ENCODE measurements around the gene VWA2. TPM values are rescaled to one million over a fixed set of nuclear protein-coding genes. Genes with fewer than 3 reads are reported as not detected.

VWA2 gene
- not detected for total RNA-seq

GRCh38 chr10:114239117-114239993 lies at the start of gene VWA2:
TSS of gene VWA2 (plus strand) at chr10:114239254. CDS start at chr10:114248714, 9,460 bp downstream.
- Histone ChIP-seq H3K27me3 (ENCODE audit: control insufficient read depth in 3 of 3, insufficient read depth in 3 of 3, low read length in 3 of 3) (peaks cover 18 to 43% (median 30%) of the 10 kb centered on the region in 3 donors), H3K9ac (ENCODE audit: low read depth in 1 of 3, low read length in 3 of 3) (peak within 1 kb of the TSS in 1 of 3 donors; percentile 54), H3K27ac (ENCODE audit: low read depth, low read length) (no peak within 1 kb of the TSS), H3K36me3 (ENCODE audit: control insufficient read depth in 3 of 3, insufficient read depth in 3 of 3, low read length in 3 of 3) (no peaks in the 10 kb centered on the region), H3K4me3 (ENCODE audit: low read length in 3 of 3) (peak within 1 kb of the TSS; percentile 54 to 68 (median 65)), H3K4me1 (ENCODE audit: control insufficient read depth in 3 of 3, insufficient read depth in 3 of 3, low read length in 3 of 3) (peaks cover 0 to 6% (median 2%) of the 10 kb centered on the region in 3 donors), H3K9me3 (ENCODE audit: control insufficient read depth in 3 of 3, low read length in 3 of 3) (no peaks in the 10 kb centered on the region)

- H3K4me1 ChIP-seq (ENCODE audit: control insufficient read depth in 3 of 3, insufficient read depth in 3 of 3, low read length in 3 of 3), result no peaks in the 10 kb centered on the region
- H3K9me3 ChIP-seq (ENCODE audit: control insufficient read depth in 3 of 3, low read length in 3 of 3), result no peaks in the 10 kb centered on the region
- no peak overlapping the region for H3K27ac ChIP-seq (ENCODE audit: low read depth, low read length)
- no peaks in the 10 kb centered on the region for H3K27me3 ChIP-seq (ENCODE audit: control insufficient read depth in 3 of 3, insufficient read depth in 3 of 3, low read length in 3 of 3)
- no peak overlapping the region for H3K9ac ChIP-seq (ENCODE audit: low read depth in 1 of 3, low read length in 3 of 3)
- H3K4me3 ChIP-seq (ENCODE audit: low read length in 3 of 3), result no peak overlapping the region
- no peaks in the 10 kb centered on the region for H3K36me3 ChIP-seq (ENCODE audit: control insufficient read depth in 3 of 3, insufficient read depth in 3 of 3, low read length in 3 of 3)
Observed at GRCh38 chr10:114189700-114190099, 49.4 kb upstream of the VWA2 start.

GRCh38 chr10:114195079-114195478 lies 44.0 kb upstream of the VWA2 start:
- Histone ChIP-seq H3K27me3 (ENCODE audit: control insufficient read depth in 3 of 3, insufficient read depth in 3 of 3, low read length in 3 of 3) (no peaks in the 10 kb centered on the region), H3K27ac (ENCODE audit: low read depth, low read length) (no peak overlapping the region), H3K9ac (ENCODE audit: low read depth in 1 of 3, low read length in 3 of 3) (no peak overlapping the region)

DNA sequence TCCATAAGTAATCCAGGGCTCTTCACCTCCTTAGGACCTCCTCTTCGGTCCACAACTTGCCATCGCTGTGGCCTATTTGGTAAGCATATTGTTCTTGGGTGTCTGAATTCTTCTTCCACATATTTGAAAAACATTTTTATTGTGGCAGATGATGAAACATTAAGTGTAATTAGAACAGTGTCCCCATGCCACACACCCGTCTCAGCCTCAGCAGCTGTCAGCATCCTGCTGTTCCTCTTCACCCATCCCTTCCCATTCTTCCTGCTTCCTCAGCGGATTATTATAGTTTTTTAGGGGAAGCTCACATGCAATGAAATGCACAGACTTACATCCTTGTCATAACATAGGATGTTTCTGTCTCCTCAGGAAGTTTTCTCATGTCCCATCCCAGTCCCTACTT lies 39.8 kb upstream of the VWA2 start:
- Histone ChIP-seq H3K9me3 (ENCODE audit: control insufficient read depth in 3 of 3, low read length in 3 of 3) (no peaks in the 10 kb centered on the region), H3K36me3 (ENCODE audit: control insufficient read depth in 3 of 3, insufficient read depth in 3 of 3, low read length in 3 of 3) (no peaks in the 10 kb centered on the region)

More at GRCh38 chr10:114195079-114195478, 44.0 kb upstream of the VWA2 start:
- H3K4me1 ChIP-seq (ENCODE audit: control insufficient read depth in 3 of 3, insufficient read depth in 3 of 3, low read length in 3 of 3), result no peaks in the 10 kb centered on the region
- no peaks in the 10 kb centered on the region for H3K36me3 ChIP-seq (ENCODE audit: control insufficient read depth in 3 of 3, insufficient read depth in 3 of 3, low read length in 3 of 3)
- H3K9me3 ChIP-seq (ENCODE audit: control insufficient read depth in 3 of 3, low read length in 3 of 3), result no peaks in the 10 kb centered on the region
- no peak overlapping the region for H3K4me3 ChIP-seq (ENCODE audit: low read length in 3 of 3)

GRCh38 chr10:114202812-114203211 lies 36.2 kb upstream of the VWA2 start:
- Histone ChIP-seq H3K36me3 (ENCODE audit: control insufficient read depth in 3 of 3, insufficient read depth in 3 of 3, low read length in 3 of 3) (no peaks in the 10 kb centered on the region), H3K27ac (ENCODE audit: low read depth, low read length) (no peak overlapping the region), H3K4me3 (ENCODE audit: low read length in 3 of 3) (no peak overlapping the region), H3K9ac (ENCODE audit: low read depth in 1 of 3, low read length in 3 of 3) (no peak overlapping the region), H3K4me1 (ENCODE audit: control insufficient read depth in 3 of 3, insufficient read depth in 3 of 3, low read length in 3 of 3) (no peaks in the 10 kb centered on the region), H3K27me3 (ENCODE audit: control insufficient read depth in 3 of 3, insufficient read depth in 3 of 3, low read length in 3 of 3) (no peaks in the 10 kb centered on the region), H3K9me3 (ENCODE audit: control insufficient read depth in 3 of 3, low read length in 3 of 3) (no peaks in the 10 kb centered on the region)

More for the DNA sequence above, 39.8 kb upstream of the VWA2 start:
- Histone ChIP-seq H3K9ac (ENCODE audit: low read depth in 1 of 3, low read length in 3 of 3) (no peak overlapping the region), H3K27me3 (ENCODE audit: control insufficient read depth in 3 of 3, insufficient read depth in 3 of 3, low read length in 3 of 3) (no peaks in the 10 kb centered on the region), H3K27ac (ENCODE audit: low read depth, low read length) (no peak overlapping the region), H3K4me3 (ENCODE audit: low read length in 3 of 3) (no peak overlapping the region), H3K4me1 (ENCODE audit: control insufficient read depth in 3 of 3, insufficient read depth in 3 of 3, low read length in 3 of 3) (no peaks in the 10 kb centered on the region)

DNA sequence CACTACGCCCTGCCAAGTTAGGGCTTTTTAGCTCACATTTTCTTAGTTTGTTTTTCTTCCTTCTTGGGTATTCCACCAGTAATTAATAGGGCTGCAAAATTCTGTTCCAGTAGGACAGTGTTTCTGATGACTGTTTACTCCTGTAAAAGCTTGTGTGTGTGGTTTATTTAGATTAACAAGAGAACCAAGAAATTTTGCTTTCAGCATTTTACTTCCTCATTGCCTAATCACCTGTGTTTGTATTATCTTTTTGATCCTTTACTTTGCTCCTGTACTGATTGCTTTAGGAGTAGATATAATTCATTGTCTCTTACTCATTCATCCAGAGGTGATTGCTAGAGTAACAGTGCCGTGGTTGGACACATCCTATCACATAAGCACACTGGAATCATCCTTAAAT lies 32.2 kb upstream of the VWA2 start:
- Histone ChIP-seq H3K27me3 (ENCODE audit: control insufficient read depth in 3 of 3, insufficient read depth in 3 of 3, low read length in 3 of 3) (no peaks in the 10 kb centered on the region), H3K36me3 (ENCODE audit: control insufficient read depth in 3 of 3, insufficient read depth in 3 of 3, low read length in 3 of 3) (no peaks in the 10 kb centered on the region), H3K4me1 (ENCODE audit: control insufficient read depth in 3 of 3, insufficient read depth in 3 of 3, low read length in 3 of 3) (no peaks in the 10 kb centered on the region), H3K4me3 (ENCODE audit: low read length in 3 of 3) (no peak overlapping the region), H3K9me3 (ENCODE audit: control insufficient read depth in 3 of 3, low read length in 3 of 3) (no peaks in the 10 kb centered on the region), H3K9ac (ENCODE audit: low read depth in 1 of 3, low read length in 3 of 3) (no peak overlapping the region), H3K27ac (ENCODE audit: low read depth, low read length) (no peak overlapping the region)

GRCh38 chr10:114207349-114207748 lies 31.7 kb upstream of the VWA2 start:
- Histone ChIP-seq H3K36me3 (ENCODE audit: control insufficient read depth in 3 of 3, insufficient read depth in 3 of 3, low read length in 3 of 3) (no peaks in the 10 kb centered on the region), H3K4me1 (ENCODE audit: control insufficient read depth in 3 of 3, insufficient read depth in 3 of 3, low read length in 3 of 3) (no peaks in the 10 kb centered on the region), H3K9me3 (ENCODE audit: control insufficient read depth in 3 of 3, low read length in 3 of 3) (no peaks in the 10 kb centered on the region), H3K4me3 (ENCODE audit: low read length in 3 of 3) (no peak overlapping the region), H3K9ac (ENCODE audit: low read depth in 1 of 3, low read length in 3 of 3) (no peak overlapping the region), H3K27me3 (ENCODE audit: control insufficient read depth in 3 of 3, insufficient read depth in 3 of 3, low read length in 3 of 3) (no peaks in the 10 kb centered on the region), H3K27ac (ENCODE audit: low read depth, low read length) (no peak overlapping the region)

- Histone ChIP-seq H3K9ac (ENCODE audit: low read depth in 1 of 3, low read length in 3 of 3) (no peak overlapping the region), H3K9me3 (ENCODE audit: control insufficient read depth in 3 of 3, low read length in 3 of 3) (no peaks in the 10 kb centered on the region), H3K27me3 (ENCODE audit: control insufficient read depth in 3 of 3, insufficient read depth in 3 of 3, low read length in 3 of 3) (no peaks in the 10 kb centered on the region), H3K4me3 (ENCODE audit: low read length in 3 of 3) (no peak overlapping the region), H3K4me1 (ENCODE audit: control insufficient read depth in 3 of 3, insufficient read depth in 3 of 3, low read length in 3 of 3) (no peaks in the 10 kb centered on the region), H3K27ac (ENCODE audit: low read depth, low read length) (no peak overlapping the region), H3K36me3 (ENCODE audit: control insufficient read depth in 3 of 3, insufficient read depth in 3 of 3, low read length in 3 of 3) (no peaks in the 10 kb centered on the region)
Observed at GRCh38 chr10:114208351-114208750, 30.7 kb upstream of the VWA2 start.

DNA sequence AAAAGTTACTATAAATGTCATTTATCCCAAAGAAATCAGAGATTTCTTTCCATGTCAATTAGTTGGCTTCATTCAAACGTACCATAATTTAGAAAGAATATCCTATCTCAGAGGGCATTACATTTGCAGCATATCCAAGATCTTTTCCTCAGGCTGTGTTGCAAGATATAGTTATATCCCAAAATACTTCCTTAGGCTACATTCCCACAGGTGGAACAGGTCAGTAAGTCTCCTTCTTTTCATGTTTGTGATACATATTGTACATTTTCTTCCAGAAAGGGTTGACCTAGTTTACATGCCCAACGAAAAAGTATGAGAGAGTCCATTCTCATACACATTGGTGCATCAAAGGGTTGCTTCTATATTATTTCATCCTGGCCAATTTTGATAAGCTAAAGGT lies 26.9 kb upstream of the VWA2 start:
- Histone ChIP-seq H3K27ac (ENCODE audit: low read depth, low read length) (no peak overlapping the region), H3K4me3 (ENCODE audit: low read length in 3 of 3) (no peak overlapping the region), H3K36me3 (ENCODE audit: control insufficient read depth in 3 of 3, insufficient read depth in 3 of 3, low read length in 3 of 3) (no peaks in the 10 kb centered on the region), H3K4me1 (ENCODE audit: control insufficient read depth in 3 of 3, insufficient read depth in 3 of 3, low read length in 3 of 3) (no peaks in the 10 kb centered on the region), H3K9me3 (ENCODE audit: control insufficient read depth in 3 of 3, low read length in 3 of 3) (no peaks in the 10 kb centered on the region), H3K9ac (ENCODE audit: low read depth in 1 of 3, low read length in 3 of 3) (no peak overlapping the region), H3K27me3 (ENCODE audit: control insufficient read depth in 3 of 3, insufficient read depth in 3 of 3, low read length in 3 of 3) (no peaks in the 10 kb centered on the region)

DNA sequence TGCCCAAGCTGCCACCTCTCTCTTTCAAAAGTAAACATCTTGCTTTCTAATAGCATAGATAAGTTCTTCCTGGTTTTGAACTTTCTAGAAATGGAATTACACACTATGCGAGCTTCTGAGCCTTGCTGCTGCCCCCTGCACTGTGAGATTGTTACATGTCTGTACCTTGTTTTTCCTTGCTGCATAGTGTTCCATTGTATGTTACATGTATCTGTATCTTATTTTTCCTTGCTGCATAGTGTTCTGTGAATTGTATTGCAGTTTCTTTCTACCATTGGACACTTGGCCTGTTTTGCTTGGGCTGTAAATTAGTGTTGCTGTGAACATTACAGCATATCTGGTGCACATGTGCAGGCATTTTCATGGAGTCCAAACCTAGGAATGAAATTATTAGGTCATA lies 24.0 kb upstream of the VWA2 start:
- Histone ChIP-seq H3K4me3 (ENCODE audit: low read length in 3 of 3) (no peak overlapping the region), H3K36me3 (ENCODE audit: control insufficient read depth in 3 of 3, insufficient read depth in 3 of 3, low read length in 3 of 3) (no peaks in the 10 kb centered on the region), H3K9me3 (ENCODE audit: control insufficient read depth in 3 of 3, low read length in 3 of 3) (no peaks in the 10 kb centered on the region), H3K9ac (ENCODE audit: low read depth in 1 of 3, low read length in 3 of 3) (no peak overlapping the region), H3K4me1 (ENCODE audit: control insufficient read depth in 3 of 3, insufficient read depth in 3 of 3, low read length in 3 of 3) (no peaks in the 10 kb centered on the region), H3K27ac (ENCODE audit: low read depth, low read length) (no peak overlapping the region), H3K27me3 (ENCODE audit: control insufficient read depth in 3 of 3, insufficient read depth in 3 of 3, low read length in 3 of 3) (no peaks in the 10 kb centered on the region)
